OCI-LY7 (cell line): ENCODE data around the gene CUL2. TPM values are rescaled to one million over a fixed set of nuclear protein-coding genes. Genes with fewer than 3 reads are reported as not detected.

Experiments used
- BruUV-seq: library from RNA; stranded (reverse); fragments of 400-500 nt; replicated peaks from 2 replicates; lab custom pipeline; 2021; lab: Mats Ljungman, UMichigan
- CTCF ChIA-PET: fragments of 300-600 bp; sonication (Branson Sonifier 250); formaldehyde crosslinking; loops from one replicate; lab custom pipeline; 2022; ENCODE audit warnings: antibody characterized with exemption; ENCODE audit not compliant: unreplicated experiment; lab: Charles Lee
- POLR2A ChIA-PET: fragments of 300-600 bp; sonication (Branson Sonifier 250); formaldehyde crosslinking; loops from one replicate; lab custom pipeline; 2022; ENCODE audit warnings: antibody characterized with exemption; lab: Charles Lee
- DNase-seq: peaks from one replicate; pipeline ENCODE4 v3.0.0-alpha.2; 2015; ENCODE audit warnings: low spot score
- H2AFZ ChIP-seq: fragments of 200-600 bp; sonication (generic), shearing (Covaris generic); 2 replicates; pipeline ENCODE4 v1.6.1; 2014; ENCODE audit warnings: mild to moderate bottlenecking, antibody characterized with exemption, low read length, moderate library complexity
- H3K27ac ChIP-seq: fragments of 200-600 bp; sonication (generic); 2 replicates; pipeline ENCODE4 v1.5.1; 2014; ENCODE audit warnings: mixed run types, low read depth, mild to moderate bottlenecking, moderate library complexity, low read length, inconsistent platforms; ENCODE audit not compliant: poor library complexity, severe bottlenecking
- H3K36me3 ChIP-seq: fragments of 200-600 bp; sonication (generic); 2 replicates; pipeline ENCODE4 v1.6.1; 2014; ENCODE audit warnings: mild to moderate bottlenecking, antibody characterized with exemption, low read length, moderate library complexity, mixed read lengths; ENCODE audit not compliant: insufficient read depth
- H3K4me1 ChIP-seq: fragments of 200-600 bp; sonication (generic); 2 replicates; pipeline ENCODE4 v1.5.1; 2014; ENCODE audit warnings: mild to moderate bottlenecking, low read length; ENCODE audit not compliant: insufficient read depth, poor library complexity, severe bottlenecking
- H3K4me2 ChIP-seq: fragments of 200-600 bp; sonication (generic); 2 replicates; pipeline ENCODE4 v1.6.1; 2014; ENCODE audit warnings: mild to moderate bottlenecking, low read length
- H3K4me3 ChIP-seq: fragments of 200-600 bp; sonication (generic); 2 replicates; pipeline ENCODE4 v1.5.1; 2014; ENCODE audit warnings: mild to moderate bottlenecking, low read depth, low read length; ENCODE audit not compliant: poor library complexity, severe bottlenecking
- H3K79me2 ChIP-seq: fragments of 200-600 bp; sonication (generic); 2 replicates; pipeline ENCODE4 v1.6.1; 2016; ENCODE audit warnings: low read depth, mild to moderate bottlenecking, low read length, moderate library complexity, mixed read lengths; ENCODE audit not compliant: insufficient read depth
- H3K9me2 ChIP-seq: fragments of 200-600 bp; sonication (generic); 2 replicates; pipeline ENCODE4 v1.6.1; 2016; ENCODE audit warnings: mild to moderate bottlenecking, low read length, mixed read lengths; ENCODE audit not compliant: insufficient read depth
- H3K9me3 ChIP-seq: fragments of 200-600 bp; sonication (generic); 2 replicates; pipeline ENCODE4 v1.6.1; 2014; ENCODE audit warnings: mild to moderate bottlenecking, mixed run types, low read length, mixed read lengths
- H4K20me1 ChIP-seq: fragments of 200-600 bp; sonication (generic); 2 replicates; pipeline ENCODE4 v1.6.1; 2014; ENCODE audit warnings: mild to moderate bottlenecking, antibody characterized with exemption, low read length, moderate library complexity, mixed read lengths; ENCODE audit not compliant: insufficient read depth
- EZH2phosphoT487 ChIP-seq: fragments of 200-600 bp; sonication (generic); IDR thresholded peaks from 2 replicates; pipeline ENCODE4 v1.6.1; 2018; ENCODE audit warnings: low read depth, borderline replicate concordance, mild to moderate bottlenecking, mixed run types, antibody characterized with exemption, low read length, moderate library complexity, mixed read lengths
- intact Hi-C: fragments of 100-400 bp; cut with micrococcal nuclease; formaldehyde crosslinking; loops from one replicate; pipeline ENCODE4 v1.10.0; 2022; ENCODE audit not compliant: unreplicated experiment
- total RNA-seq, 2 experiments: library from RNA; depleted of rRNA in 1 of 2; stranded (reverse); fragments of >200 nt in 1 of 2; shearing (Covaris generic) in 1 of 2; gene quantifications; 2 replicates each; pipeline ENCODE4 v1.2.3, GENCODE V29; 2014 to 2022
- TF ChIP-seq, protein P1 (sequence below): fragments of 200-600 bp; sonication (generic); conservative IDR thresholded peaks from 2 replicates; pipeline ENCODE4 v1.5.1; 2014; ENCODE audit warnings: mild to moderate bottlenecking, antibody characterized with exemption, low read length, moderate library complexity, mixed read lengths

CUL2 gene
- total RNA-seq, 2 experiments from 2014 or later, result 25.5 to 40.4 TPM

GRCh38 chr10:35019041-35020024, 70.8 kb downstream of the CUL2 start:
- TF ChIP-seq, protein P1, sequence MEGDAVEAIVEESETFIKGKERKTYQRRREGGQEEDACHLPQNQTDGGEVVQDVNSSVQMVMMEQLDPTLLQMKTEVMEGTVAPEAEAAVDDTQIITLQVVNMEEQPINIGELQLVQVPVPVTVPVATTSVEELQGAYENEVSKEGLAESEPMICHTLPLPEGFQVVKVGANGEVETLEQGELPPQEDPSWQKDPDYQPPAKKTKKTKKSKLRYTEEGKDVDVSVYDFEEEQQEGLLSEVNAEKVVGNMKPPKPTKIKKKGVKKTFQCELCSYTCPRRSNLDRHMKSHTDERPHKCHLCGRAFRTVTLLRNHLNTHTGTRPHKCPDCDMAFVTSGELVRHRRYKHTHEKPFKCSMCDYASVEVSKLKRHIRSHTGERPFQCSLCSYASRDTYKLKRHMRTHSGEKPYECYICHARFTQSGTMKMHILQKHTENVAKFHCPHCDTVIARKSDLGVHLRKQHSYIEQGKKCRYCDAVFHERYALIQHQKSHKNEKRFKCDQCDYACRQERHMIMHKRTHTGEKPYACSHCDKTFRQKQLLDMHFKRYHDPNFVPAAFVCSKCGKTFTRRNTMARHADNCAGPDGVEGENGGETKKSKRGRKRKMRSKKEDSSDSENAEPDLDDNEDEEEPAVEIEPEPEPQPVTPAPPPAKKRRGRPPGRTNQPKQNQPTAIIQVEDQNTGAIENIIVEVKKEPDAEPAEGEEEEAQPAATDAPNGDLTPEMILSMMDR, result no peak
- TF ChIP-seq EZH2phosphoT487, result no peak
- H3K4me1 ChIP-seq, result no peaks in the 10 kb centered on the region
- no peaks in the 10 kb centered on the region for H3K79me2 ChIP-seq
- no peak for DNase-seq
- BruUV-seq, result no TSS peak
- ChIA-PET CTCF (no interaction called here), POLR2A (interaction anchor here (0.7 kb wide), 1 partner anchor 328 kb away, joined by 4 read pairs; no protein-coding TSS in a partner anchor)
- intact Hi-C loops, result no loop called here
- H3K4me2 ChIP-seq, result no peak overlapping the region
- H3K4me3 ChIP-seq, result no peak overlapping the region
- H3K9me2 ChIP-seq, result no peaks in the 10 kb centered on the region
- no peaks in the 10 kb centered on the region for H4K20me1 ChIP-seq
- H3K9me3 ChIP-seq, result no peaks in the 10 kb centered on the region
- H3K36me3 ChIP-seq, result peaks cover 32% of the 10 kb centered on the region
- H3K27ac ChIP-seq, result no peak overlapping the region
- H2AFZ ChIP-seq, result no peak overlapping the region

- no peak overlapping the region for H3K27ac ChIP-seq
- no peaks in the 10 kb centered on the region for H3K9me3 ChIP-seq
- no peaks in the 10 kb centered on the region for H3K9me2 ChIP-seq
- no peak for DNase-seq
- BruUV-seq, result no TSS peak
- no peaks in the 10 kb centered on the region for H4K20me1 ChIP-seq
- intact Hi-C loops, result no loop called here
- H3K36me3 ChIP-seq, result peaks cover 27% of the 10 kb centered on the region; the same call in 1 of the 2 replicates
- H3K4me1 ChIP-seq, result no peaks in the 10 kb centered on the region
- ChIA-PET CTCF (no interaction called here), POLR2A (no interaction called here)
- no peak overlapping the region for H3K4me3 ChIP-seq
- TF ChIP-seq, protein P1, result no peak
- TF ChIP-seq EZH2phosphoT487, result no peak
- no peak overlapping the region for H3K4me2 ChIP-seq
- no peak overlapping the region for H2AFZ ChIP-seq
- no peaks in the 10 kb centered on the region for H3K79me2 ChIP-seq
Observed at GRCh38 chr10:35017608-35018007, 72.5 kb downstream of the CUL2 start.
